HG03457 (cell line): Measurements from ENCODE around the gene FARS2.
A peak's percentile ranks its signal among the peaks of the same experiment; 100 is the strongest.

Source experiments
- ATAC-seq: cut with Tn5 transposase; IDR thresholded peaks from one replicate; pipeline ENCODE4 v1.9.1; 2021; ENCODE audit warnings: moderate number of reproducible peaks; ENCODE audit not compliant: unreplicated experiment

The FARS2 gene

GRCh38 chr6:5260661-5261544 is at the start of gene FARS2, which contains the start of gene LYRM4:
TSS of gene FARS2 (plus strand) at chr6:5261513.
TSS of gene LYRM4 (minus strand) at chr6:5260950. CDS start at chr6:5260733, 217 bp downstream.
- ATAC-seq: peak; percentile 59

DNA sequence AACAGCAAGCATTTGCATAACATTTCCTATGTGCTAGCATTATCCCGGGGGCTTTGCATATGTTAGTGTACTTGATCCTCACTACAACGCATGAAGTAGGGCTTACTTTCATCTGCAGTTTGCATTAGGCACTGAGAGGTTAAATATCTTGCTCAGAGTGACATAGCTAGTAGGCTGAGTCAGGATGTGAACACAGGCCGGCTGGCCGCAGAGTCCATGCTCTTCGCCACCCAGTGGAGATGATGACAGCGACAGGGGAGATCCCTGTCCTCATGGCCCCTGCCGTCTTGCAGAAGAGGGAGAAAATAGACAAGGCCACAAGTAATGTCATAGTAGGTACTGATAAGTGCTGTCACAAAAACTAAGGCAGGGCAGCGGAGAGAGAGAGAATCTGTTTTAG is 47.5 kb upstream of the FARS2 start:
- ATAC-seq: no peak

GRCh38 chr6:5214570-5215052 is 46.7 kb upstream of the FARS2 start:
- ATAC-seq: no peak

DNA sequence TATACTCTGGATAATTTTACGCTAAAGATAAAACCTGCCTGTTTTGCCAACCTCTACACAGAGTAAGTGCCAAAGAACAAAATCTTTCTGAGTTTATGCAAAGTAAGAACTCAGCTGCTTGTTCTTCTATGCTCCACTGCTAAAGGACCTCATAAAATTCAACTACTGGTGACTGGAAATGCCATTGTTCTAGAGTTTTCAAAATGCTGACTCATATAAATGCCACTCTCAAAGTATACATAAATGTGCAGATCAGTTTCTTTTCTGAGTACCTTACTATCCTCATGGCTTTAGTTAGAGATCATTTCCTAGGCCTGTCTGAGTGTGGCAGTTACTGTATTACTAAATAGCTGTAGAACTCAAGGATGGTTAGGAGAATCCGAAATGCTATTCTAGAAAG is 46.2 kb upstream of the FARS2 start:
- ATAC-seq: no peak

DNA sequence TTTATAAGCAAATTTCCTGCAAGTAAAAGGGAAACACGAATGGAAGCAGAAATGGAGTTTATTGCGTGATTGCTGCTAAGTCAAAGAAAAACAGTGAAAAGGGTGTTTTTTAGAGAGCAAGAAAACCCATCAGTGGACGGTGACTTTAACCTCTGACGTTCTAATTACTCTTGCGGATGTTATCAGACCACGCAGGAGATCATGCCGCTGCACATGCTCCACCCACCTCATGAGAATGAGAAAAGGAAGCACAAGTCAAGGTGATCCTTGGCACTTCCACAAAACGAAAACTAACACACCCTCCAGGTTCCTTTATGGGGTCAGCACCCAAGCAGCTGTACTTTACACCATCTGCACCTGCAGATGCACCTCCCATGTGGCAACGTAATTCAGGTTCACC is 45.5 kb upstream of the FARS2 start:
- no peak for ATAC-seq

GRCh38 chr6:5217356-5217755 is 44.0 kb upstream of the FARS2 start:
- no peak for ATAC-seq

- ATAC-seq: no peak
These were observed 42.2 kb upstream of the FARS2 start for GRCh38 chr6:5219011-5219691.

- ATAC-seq: no peak
These were observed 40.9 kb upstream of the FARS2 start for GRCh38 chr6:5220443-5220842.

GRCh38 chr6:5223309-5223708 is 38.0 kb upstream of the FARS2 start:
- no peak for ATAC-seq

DNA sequence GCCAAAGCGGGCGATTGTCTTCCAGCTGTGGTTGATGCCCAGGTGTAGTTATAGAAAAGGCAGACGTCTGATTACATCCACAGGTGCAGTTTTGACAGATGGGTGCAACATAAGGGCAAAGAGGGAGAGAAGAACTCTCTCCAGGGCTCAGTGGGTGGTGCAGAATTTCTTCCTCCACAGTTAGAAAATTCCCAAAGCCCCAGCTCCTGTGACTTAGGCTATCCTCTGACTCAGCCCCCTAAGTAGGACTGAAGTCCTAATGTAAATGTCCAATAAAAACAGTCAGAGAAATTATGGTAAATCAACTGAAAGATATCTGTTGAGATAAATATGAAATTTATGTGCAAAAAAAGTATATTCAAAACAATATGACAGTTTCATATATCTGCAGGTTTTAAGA is 32.0 kb upstream of the FARS2 start:
- no peak for ATAC-seq

DNA sequence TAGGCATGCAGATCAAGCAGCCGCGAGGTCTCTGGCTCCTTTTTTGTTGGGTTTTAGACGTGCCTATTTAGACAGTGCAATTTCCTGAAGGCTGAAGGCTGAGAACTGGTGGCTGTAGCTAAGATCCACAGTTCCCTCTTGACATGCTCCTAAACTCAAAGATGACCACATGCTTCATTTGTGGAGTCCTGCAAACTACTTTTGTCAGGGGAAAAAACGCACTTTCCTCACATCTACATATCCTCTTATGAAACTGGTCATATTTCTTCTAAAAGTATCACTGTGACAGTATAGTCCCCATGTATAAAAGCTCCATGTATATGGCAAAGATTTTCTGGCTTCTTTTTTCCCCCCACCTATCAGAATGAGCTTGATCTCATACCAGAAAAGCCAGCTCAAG is 31.2 kb upstream of the FARS2 start:
- ATAC-seq: no peak

GRCh38 chr6:5231289-5231688 is 30.0 kb upstream of the FARS2 start:
- ATAC-seq: no peak

- no peak for ATAC-seq
These were observed 26.4 kb upstream of the FARS2 start for GRCh38 chr6:5234874-5235273.

DNA sequence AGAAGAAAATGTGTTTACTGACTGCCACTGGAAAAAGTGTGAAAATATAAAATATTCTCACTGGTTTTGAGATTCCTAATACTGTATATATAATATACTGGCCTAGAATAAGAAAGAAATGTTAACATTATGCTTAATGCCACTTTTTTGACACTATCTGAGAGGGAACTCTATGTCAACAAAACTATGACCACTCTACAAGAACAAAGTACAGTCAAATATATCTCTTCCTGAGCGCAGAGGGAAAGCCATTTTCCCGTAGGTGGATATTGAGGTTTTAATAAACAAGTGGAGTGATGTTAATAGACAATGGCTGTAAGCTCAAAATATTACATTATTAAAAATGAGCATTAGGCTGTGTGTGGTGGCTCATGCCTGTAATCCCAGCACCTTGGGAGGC is 25.5 kb upstream of the FARS2 start:
- no peak for ATAC-seq

DNA sequence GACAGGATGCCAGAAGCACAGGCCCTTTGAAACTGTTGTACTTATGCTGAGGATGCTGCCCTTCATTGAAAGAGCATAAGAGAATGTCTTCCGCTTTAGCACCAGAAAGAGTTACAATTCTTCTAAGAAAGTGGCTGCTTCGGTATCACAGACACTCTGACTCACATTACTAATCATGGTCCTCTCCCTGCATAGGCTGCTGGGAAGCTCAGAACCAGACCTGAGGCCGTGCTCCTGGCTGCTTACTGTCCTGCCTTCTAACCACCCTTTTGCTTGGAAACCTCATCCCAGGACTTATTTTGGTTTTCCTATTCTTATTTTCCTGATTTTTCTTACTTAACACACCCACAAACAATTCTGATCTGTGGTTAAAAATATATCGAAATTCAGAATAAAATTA is 23.5 kb upstream of the FARS2 start:
- ATAC-seq: no peak

GRCh38 chr6:5238336-5238735 is 23.0 kb upstream of the FARS2 start:
- no peak for ATAC-seq

GRCh38 chr6:5241252-5241651 is 20.1 kb upstream of the FARS2 start:
- ATAC-seq: no peak

DNA sequence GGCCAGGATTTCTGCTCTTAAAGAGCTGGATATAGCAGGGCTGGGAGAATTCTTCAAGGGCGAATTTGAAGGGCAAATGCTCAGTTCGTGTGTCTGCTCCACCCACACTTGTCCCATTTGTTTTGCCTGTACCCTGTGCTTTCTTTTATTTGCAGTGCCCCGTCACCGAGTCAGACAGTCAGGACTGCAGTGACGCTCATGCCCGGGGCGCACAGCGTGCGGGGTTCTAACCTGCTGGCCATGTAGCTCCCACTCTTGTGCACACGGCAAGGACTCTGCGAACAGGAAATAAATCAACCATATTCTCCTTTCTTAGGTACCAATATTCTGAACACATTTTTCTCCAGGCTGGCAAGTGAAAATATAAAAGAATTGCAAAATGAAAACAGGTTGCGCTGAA is 18.2 kb upstream of the FARS2 start:
- no peak for ATAC-seq

- ATAC-seq: no peak
These were observed 14.9 kb upstream of the FARS2 start for GRCh38 chr6:5246141-5247097.

- ATAC-seq: no peak
These were observed 14.1 kb upstream of the FARS2 start for GRCh38 chr6:5247201-5247600.
